HEK293 (cell line): ENCODE measurements around the gene NUP43.

Experiments used
- MZF1 ChIP-seq: fragments of 450-650 bp; formaldehyde crosslinking; IDR thresholded peaks from 2 replicates; pipeline ENCODE4 v1.5.1; 2017; ENCODE audit warnings: missing biosample characterization, missing genetic modification characterization, borderline replicate concordance
- SP2 ChIP-seq: fragments of 450-650 bp; formaldehyde crosslinking; IDR thresholded peaks from 2 replicates; pipeline ENCODE4 v1.5.1; 2016; ENCODE audit warnings: missing biosample characterization, missing genetic modification characterization
- YY1 ChIP-seq: fragments of 450-650 bp; formaldehyde crosslinking; IDR thresholded peaks from 2 replicates; pipeline ENCODE4 v1.5.1; 2018; ENCODE audit warnings: missing biosample characterization, missing genetic modification characterization
- ZNF140 ChIP-seq: fragments of 450-650 bp; formaldehyde crosslinking; IDR thresholded peaks from 2 replicates; pipeline ENCODE4 v1.5.1; 2016; ENCODE audit warnings: missing biosample characterization, missing genetic modification characterization
- ZNF239 ChIP-seq: fragments of 450-650 bp; formaldehyde crosslinking; IDR thresholded peaks from 2 replicates; pipeline ENCODE4 v1.5.1; 2016; ENCODE audit warnings: missing biosample characterization, missing genetic modification characterization
- ZNF24 ChIP-seq: fragments of 450-650 bp; formaldehyde crosslinking; IDR thresholded peaks from 2 replicates; pipeline ENCODE4 v1.5.1; 2016; ENCODE audit warnings: missing biosample characterization, missing genetic modification characterization
- ZNF624 ChIP-seq: fragments of 450-650 bp; formaldehyde crosslinking; IDR thresholded peaks from 2 replicates; pipeline ENCODE4 v1.5.1; 2017; ENCODE audit warnings: missing biosample characterization, missing genetic modification characterization
- ZNF707 ChIP-seq: fragments of 450-650 bp; formaldehyde crosslinking; IDR thresholded peaks from 2 replicates; pipeline ENCODE4 v1.5.1; 2016; ENCODE audit warnings: missing biosample characterization, missing genetic modification characterization
- TF ChIP-seq, protein P1 (sequence below): fragments of 450-650 bp; formaldehyde crosslinking; IDR thresholded peaks from 2 replicates; pipeline ENCODE4 v1.5.1; 2016; ENCODE audit warnings: missing biosample characterization, missing genetic modification characterization
- TF ChIP-seq, protein P2 (sequence below): fragments of 450-650 bp; formaldehyde crosslinking; IDR thresholded peaks from 2 replicates; pipeline ENCODE4; 2016; ENCODE audit warnings: missing biosample characterization, missing genetic modification characterization
- TF ChIP-seq, protein P3 (sequence below): fragments of 450-650 bp; formaldehyde crosslinking; IDR thresholded peaks from 2 replicates; pipeline ENCODE4 v1.5.1; 2016; ENCODE audit warnings: missing biosample characterization, missing genetic modification characterization
- TF ChIP-seq, protein P4 (sequence below): fragments of 450-650 bp; formaldehyde crosslinking; IDR thresholded peaks from 2 replicates; pipeline ENCODE4 v1.5.1; 2016; ENCODE audit warnings: missing biosample characterization, missing genetic modification characterization, low read depth
- TF ChIP-seq, protein P5 (sequence below): fragments of 450-650 bp; formaldehyde crosslinking; IDR thresholded peaks from 2 replicates; pipeline ENCODE4 v1.5.1; 2016; ENCODE audit warnings: missing biosample characterization, missing genetic modification characterization

DNA sequence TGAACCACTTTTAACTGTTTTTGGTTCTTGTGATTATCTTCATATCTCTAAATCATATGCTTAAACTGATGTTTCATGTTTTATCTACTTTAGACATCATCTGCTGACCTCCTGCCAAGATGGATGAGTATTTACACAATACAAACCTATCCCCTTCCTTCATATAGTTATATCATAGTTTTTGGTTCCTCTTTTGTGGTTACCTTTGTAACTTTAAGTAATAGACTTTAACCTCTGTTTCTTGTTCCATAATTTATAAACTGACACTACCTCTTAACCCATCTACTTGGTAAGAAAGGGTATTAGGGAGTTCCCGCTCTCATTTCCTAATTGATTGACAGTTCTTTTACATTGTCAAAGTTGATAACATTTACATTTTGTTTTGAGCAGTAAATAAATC is 15.1 kb upstream of the NUP43 start:
- TF ChIP-seq ZNF140 (tag by site-specific recombination) (no peak), MZF1 (no peak), ZNF707 (tag by site-specific recombination) (no peak), ZNF624 (tag by site-specific recombination) (no peak), ZNF239 (no peak), YY1 (tag by site-specific recombination) (no peak), SP2 (tag by site-specific recombination) (no peak), ZNF24 (tag by site-specific recombination) (no peak)
- TF ChIP-seq, protein P1, sequence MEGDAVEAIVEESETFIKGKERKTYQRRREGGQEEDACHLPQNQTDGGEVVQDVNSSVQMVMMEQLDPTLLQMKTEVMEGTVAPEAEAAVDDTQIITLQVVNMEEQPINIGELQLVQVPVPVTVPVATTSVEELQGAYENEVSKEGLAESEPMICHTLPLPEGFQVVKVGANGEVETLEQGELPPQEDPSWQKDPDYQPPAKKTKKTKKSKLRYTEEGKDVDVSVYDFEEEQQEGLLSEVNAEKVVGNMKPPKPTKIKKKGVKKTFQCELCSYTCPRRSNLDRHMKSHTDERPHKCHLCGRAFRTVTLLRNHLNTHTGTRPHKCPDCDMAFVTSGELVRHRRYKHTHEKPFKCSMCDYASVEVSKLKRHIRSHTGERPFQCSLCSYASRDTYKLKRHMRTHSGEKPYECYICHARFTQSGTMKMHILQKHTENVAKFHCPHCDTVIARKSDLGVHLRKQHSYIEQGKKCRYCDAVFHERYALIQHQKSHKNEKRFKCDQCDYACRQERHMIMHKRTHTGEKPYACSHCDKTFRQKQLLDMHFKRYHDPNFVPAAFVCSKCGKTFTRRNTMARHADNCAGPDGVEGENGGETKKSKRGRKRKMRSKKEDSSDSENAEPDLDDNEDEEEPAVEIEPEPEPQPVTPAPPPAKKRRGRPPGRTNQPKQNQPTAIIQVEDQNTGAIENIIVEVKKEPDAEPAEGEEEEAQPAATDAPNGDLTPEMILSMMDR (tag by site-specific recombination), result no peak
- TF ChIP-seq, protein P2, sequence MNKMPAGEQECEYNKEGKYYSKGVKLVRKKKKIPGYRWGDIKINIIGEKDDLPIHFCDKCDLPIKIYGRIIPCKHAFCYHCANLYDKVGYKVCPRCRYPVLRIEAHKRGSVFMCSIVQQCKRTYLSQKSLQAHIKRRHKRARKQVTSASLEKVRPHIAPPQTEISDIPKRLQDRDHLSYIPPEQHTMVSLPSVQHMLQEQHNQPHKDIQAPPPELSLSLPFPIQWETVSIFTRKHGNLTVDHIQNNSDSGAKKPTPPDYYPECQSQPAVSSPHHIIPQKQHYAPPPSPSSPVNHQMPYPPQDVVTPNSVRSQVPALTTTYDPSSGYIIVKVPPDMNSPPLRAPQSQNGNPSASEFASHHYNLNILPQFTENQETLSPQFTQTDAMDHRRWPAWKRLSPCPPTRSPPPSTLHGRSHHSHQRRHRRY (tag by site-specific recombination), result no peak
- TF ChIP-seq, protein P3, sequence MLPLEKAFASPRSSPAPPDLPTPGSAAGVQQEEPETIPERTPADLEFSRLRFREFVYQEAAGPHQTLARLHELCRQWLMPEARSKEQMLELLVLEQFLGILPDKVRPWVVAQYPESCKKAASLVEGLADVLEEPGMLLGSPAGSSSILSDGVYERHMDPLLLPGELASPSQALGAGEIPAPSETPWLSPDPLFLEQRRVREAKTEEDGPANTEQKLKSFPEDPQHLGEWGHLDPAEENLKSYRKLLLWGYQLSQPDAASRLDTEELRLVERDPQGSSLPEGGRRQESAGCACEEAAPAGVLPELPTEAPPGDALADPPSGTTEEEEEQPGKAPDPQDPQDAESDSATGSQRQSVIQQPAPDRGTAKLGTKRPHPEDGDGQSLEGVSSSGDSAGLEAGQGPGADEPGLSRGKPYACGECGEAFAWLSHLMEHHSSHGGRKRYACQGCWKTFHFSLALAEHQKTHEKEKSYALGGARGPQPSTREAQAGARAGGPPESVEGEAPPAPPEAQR (tag by site-specific recombination), result no peak
- TF ChIP-seq, protein P4, sequence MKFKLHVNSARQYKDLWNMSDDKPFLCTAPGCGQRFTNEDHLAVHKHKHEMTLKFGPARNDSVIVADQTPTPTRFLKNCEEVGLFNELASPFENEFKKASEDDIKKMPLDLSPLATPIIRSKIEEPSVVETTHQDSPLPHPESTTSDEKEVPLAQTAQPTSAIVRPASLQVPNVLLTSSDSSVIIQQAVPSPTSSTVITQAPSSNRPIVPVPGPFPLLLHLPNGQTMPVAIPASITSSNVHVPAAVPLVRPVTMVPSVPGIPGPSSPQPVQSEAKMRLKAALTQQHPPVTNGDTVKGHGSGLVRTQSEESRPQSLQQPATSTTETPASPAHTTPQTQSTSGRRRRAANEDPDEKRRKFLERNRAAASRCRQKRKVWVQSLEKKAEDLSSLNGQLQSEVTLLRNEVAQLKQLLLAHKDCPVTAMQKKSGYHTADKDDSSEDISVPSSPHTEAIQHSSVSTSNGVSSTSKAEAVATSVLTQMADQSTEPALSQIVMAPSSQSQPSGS, result no peak
- TF ChIP-seq, protein P5, sequence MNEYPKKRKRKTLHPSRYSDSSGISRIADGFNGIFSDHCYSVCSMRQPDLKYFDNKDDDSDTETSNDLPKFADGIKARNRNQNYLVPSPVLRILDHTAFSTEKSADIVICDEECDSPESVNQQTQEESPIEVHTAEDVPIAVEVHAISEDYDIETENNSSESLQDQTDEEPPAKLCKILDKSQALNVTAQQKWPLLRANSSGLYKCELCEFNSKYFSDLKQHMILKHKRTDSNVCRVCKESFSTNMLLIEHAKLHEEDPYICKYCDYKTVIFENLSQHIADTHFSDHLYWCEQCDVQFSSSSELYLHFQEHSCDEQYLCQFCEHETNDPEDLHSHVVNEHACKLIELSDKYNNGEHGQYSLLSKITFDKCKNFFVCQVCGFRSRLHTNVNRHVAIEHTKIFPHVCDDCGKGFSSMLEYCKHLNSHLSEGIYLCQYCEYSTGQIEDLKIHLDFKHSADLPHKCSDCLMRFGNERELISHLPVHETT, result no peak
